IPS-NIHi11 (cell line): ENCODE results near the gene PRR20G.
"Not testable (repeated sequence)": the region's sequence is repeated elsewhere in the genome, so short reads cannot be mapped to it uniquely, and the experiment has no call there.

ENCODE experiments used
- DNase-seq: peaks from one replicate; pipeline ENCODE4 v3.0.0; 2012; ENCODE audit warnings: mixed read lengths, low spot score

PRR20G gene

GRCh38 chr3:127287840-127288239 is at the start of gene PRR20G:
PRR20G (minus strand) TSS chr3:127288046; CDS start chr3:127287365, 681 bp downstream.
- DNase-seq = peak; percentile 56

- DNase-seq = no peak
These were observed 49.2 kb upstream of the PRR20G start for GRCh38 chr3:127337001-127337400.

GRCh38 chr3:127336101-127336500 is 48.3 kb upstream of the PRR20G start:
- no peak for DNase-seq

- no peak for DNase-seq
These were observed 42.5 kb upstream of the PRR20G start for GRCh38 chr3:127330385-127330784.

- no peak for DNase-seq
These were observed 41.9 kb upstream of the PRR20G start for GRCh38 chr3:127329631-127330285.

- DNase-seq = no peak
These were observed 40.6 kb upstream of the PRR20G start for GRCh38 chr3:127328421-127328820.

- no peak for DNase-seq
These were observed 38.5 kb upstream of the PRR20G start for GRCh38 chr3:127326341-127326740.

GRCh38 chr3:127325629-127325961 is 37.7 kb upstream of the PRR20G start:
- DNase-seq = no peak

- DNase-seq = no peak
These were observed 37.2 kb upstream of the PRR20G start for GRCh38 chr3:127324913-127325628.

- no peak for DNase-seq
These were observed 36.2 kb upstream of the PRR20G start for GRCh38 chr3:127324076-127324475.

- no peak for DNase-seq
These were observed 35.7 kb upstream of the PRR20G start for GRCh38 chr3:127323581-127323980.

- DNase-seq = no peak
These were observed 33.5 kb upstream of the PRR20G start for GRCh38 chr3:127321371-127321770.

- peak; percentile 63 for DNase-seq
These were observed 32.8 kb upstream of the PRR20G start for GRCh38 chr3:127320529-127321121.

GRCh38 chr3:127316685-127317084 is 28.8 kb upstream of the PRR20G start:
- no peak for DNase-seq

- no peak for DNase-seq
These were observed 25.0 kb upstream of the PRR20G start for GRCh38 chr3:127312818-127313217.

- DNase-seq = not testable (repeated sequence)
These were observed 21.0 kb upstream of the PRR20G start for GRCh38 chr3:127308821-127309220.

- DNase-seq = no peak
These were observed 20.1 kb upstream of the PRR20G start for GRCh38 chr3:127307916-127308315.

- DNase-seq = no peak
These were observed 19.4 kb upstream of the PRR20G start for GRCh38 chr3:127307112-127307835.

GRCh38 chr3:127306361-127307111 is 18.7 kb upstream of the PRR20G start:
- DNase-seq = no peak

- no peak for DNase-seq
These were observed 17.7 kb upstream of the PRR20G start for GRCh38 chr3:127305499-127306060.

- peak; percentile 59 for DNase-seq
These were observed 16.4 kb upstream of the PRR20G start for GRCh38 chr3:127304121-127304744.
